ENCODE results near the gene EMP2. TPM values are rescaled to one million over a fixed set of nuclear protein-coding genes. Genes with fewer than 3 reads are reported as not detected.

Gene EMP2
- polyA plus RNA-seq, 2 of the 4 experiments (the other 2 are of a cell fraction), result 14.2 to 21.4 TPM

DNA sequence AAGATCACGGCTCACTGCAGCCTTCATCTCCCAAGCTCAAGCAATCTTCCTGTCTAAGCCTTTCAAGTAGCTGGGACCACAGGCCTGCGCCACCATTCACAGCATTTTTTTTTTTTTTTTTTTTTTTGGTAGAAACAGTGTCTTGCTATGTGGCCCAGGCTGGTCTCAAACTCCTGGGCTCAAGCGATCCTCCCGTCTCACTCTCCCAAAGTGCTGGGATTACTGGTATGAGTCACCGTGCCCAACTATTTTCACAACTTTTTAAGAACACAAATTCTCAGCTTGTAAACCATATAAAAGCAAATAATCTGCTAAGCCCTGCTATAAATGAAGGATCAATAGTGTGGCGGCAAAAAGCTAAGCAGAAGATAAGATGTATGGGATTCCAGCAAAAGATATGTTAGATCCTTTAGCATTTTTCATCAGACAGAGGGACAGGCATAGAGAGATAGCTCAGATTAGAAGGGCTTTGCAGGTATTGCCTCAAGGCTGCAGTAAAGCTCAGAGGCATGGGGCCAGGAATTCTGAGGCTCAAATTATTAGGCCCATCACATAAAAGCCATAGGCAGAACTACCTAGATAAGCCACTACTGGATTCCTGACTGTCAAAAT, 55.1 kb downstream of the EMP2 start:
- H3K4me3 ChIP-seq, result no peak overlapping the region
- TF ChIP-seq KDM1A (IDR thresholded peaks at IDR 0.05; ENCODE audit: low read depth), result no peak
- TF ChIP-seq, protein P1, sequence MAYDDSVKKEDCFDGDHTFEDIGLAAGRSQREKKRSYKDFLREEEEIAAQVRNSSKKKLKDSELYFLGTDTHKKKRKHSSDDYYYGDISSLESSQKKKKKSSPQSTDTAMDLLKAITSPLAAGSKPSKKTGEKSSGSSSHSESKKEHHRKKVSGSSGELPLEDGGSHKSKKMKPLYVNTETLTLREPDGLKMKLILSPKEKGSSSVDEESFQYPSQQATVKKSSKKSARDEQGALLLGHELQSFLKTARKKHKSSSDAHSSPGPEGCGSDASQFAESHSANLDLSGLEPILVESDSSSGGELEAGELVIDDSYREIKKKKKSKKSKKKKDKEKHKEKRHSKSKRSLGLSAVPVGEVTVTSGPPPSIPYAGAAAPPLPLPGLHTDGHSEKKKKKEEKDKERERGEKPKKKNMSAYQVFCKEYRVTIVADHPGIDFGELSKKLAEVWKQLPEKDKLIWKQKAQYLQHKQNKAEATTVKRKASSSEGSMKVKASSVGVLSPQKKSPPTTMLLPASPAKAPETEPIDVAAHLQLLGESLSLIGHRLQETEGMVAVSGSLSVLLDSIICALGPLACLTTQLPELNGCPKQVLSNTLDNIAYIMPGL (CRISPR knock-in tag; IDR thresholded peaks at IDR 0.05; ENCODE audit: borderline replicate concordance), result no peak
- no peak for TF ChIP-seq CEBPB (IDR thresholded peaks at IDR 0.05)
- TF ChIP-seq, protein P2, sequence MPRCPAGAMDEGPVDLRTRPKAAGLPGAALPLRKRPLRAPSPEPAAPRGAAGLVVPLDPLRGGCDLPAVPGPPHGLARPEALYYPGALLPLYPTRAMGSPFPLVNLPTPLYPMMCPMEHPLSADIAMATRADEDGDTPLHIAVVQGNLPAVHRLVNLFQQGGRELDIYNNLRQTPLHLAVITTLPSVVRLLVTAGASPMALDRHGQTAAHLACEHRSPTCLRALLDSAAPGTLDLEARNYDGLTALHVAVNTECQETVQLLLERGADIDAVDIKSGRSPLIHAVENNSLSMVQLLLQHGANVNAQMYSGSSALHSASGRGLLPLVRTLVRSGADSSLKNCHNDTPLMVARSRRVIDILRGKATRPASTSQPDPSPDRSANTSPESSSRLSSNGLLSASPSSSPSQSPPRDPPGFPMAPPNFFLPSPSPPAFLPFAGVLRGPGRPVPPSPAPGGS (IDR thresholded peaks at IDR 0.05), result no peak
- TF ChIP-seq, protein P3, sequence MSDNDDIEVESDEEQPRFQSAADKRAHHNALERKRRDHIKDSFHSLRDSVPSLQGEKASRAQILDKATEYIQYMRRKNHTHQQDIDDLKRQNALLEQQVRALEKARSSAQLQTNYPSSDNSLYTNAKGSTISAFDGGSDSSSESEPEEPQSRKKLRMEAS (IDR thresholded peaks at IDR 0.05), result no peak
- no peak for TF ChIP-seq ZNF302 (CRISPR knock-in tag; IDR thresholded peaks at IDR 0.05)
- TF ChIP-seq ZFP36 (IDR thresholded peaks at IDR 0.05; ENCODE audit: borderline replicate concordance, partially characterized antibody), result no peak
- no peak for TF ChIP-seq NR3C1 (IDR thresholded peaks at IDR 0.05)
- no peak for TF ChIP-seq RNF2 (IDR thresholded peaks at IDR 0.05; ENCODE audit: borderline replicate concordance, low read depth)
- TF ChIP-seq HOXB13 (CRISPR knock-in tag; IDR thresholded peaks at IDR 0.05; ENCODE audit: low read depth), result no peak
- TF ChIP-seq ESRRA (IDR thresholded peaks at IDR 0.05; ENCODE audit: borderline replicate concordance, low read length), result no peak
- TF ChIP-seq, protein P4, sequence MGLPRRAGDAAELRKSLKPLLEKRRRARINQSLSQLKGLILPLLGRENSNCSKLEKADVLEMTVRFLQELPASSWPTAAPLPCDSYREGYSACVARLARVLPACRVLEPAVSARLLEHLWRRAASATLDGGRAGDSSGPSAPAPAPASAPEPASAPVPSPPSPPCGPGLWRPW (IDR thresholded peaks at IDR 0.05), result no peak
- TF ChIP-seq RARB (CRISPR knock-in tag; IDR thresholded peaks at IDR 0.05), result no peak
- no peak for TF ChIP-seq TFCP2L1 (CRISPR knock-in tag; IDR thresholded peaks at IDR 0.05)
- no peak for TF ChIP-seq EP300 (IDR thresholded peaks at IDR 0.05)
- no peak for TF ChIP-seq NFE2L2 (conservative IDR thresholded peaks at IDR 0.05; ENCODE audit: low read length)
- no peak for TF ChIP-seq TP53 (CRISPR knock-in tag; IDR thresholded peaks at IDR 0.05)
- no peak for TF ChIP-seq FOSL2 (IDR thresholded peaks at IDR 0.05)
- no peak for TF ChIP-seq FOSL2 (CRISPR knock-in tag; IDR thresholded peaks at IDR 0.05)
- TF ChIP-seq JUN (IDR thresholded peaks at IDR 0.05), result no peak
- TF ChIP-seq, protein P5, sequence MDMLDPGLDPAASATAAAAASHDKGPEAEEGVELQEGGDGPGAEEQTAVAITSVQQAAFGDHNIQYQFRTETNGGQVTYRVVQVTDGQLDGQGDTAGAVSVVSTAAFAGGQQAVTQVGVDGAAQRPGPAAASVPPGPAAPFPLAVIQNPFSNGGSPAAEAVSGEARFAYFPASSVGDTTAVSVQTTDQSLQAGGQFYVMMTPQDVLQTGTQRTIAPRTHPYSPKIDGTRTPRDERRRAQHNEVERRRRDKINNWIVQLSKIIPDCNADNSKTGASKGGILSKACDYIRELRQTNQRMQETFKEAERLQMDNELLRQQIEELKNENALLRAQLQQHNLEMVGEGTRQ (IDR thresholded peaks at IDR 0.05), result no peak
- ChIA-PET POLR2A (no interaction called here), CTCF (interaction anchor here (1.6 to 8.7 kb wide), 2 partner anchors 11 to 212 kb away, joined by 8 to 57 read pairs; no protein-coding TSS in a partner anchor)
- WGBS (ENCODE audit: missing lambda C conversion rate), result 89% methylated on average over 6 of the region's 6 CpGs
- no peak for FAIRE-seq
- H3K4me1 ChIP-seq, result peaks cover 7% of the 10 kb centered on the region
- no peak overlapping the region for H3K4me2 ChIP-seq
- no peak overlapping the region for H3K27ac ChIP-seq
- DNase-seq (ENCODE audit: low read depth in 1 of 2, low spot score in 1 of 2), result no peak
- ATAC-seq, result no peak
- no peaks in the 10 kb centered on the region for H3K9me3 ChIP-seq

DNA sequence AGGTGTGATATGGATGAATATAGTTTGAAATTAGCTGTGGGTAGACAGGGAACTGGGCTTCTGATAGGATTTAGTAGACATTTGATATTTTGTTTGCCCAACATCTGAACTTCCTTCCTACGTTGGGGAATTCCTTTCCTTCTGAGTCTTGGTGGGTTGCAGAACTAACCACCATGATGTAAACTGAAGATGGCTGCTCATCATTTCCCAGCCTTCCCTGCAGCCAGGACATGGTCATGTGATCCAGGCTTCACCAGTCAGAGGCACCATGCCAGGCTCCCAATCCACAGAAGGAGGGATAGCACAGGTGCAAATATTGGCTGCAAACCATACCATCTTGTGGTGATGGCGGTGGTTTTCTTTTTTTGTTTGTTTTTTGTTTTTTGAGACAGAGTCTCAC, 57.4 kb downstream of the EMP2 start:
- ATAC-seq, result no peak
- Histone ChIP-seq H3K4me3 (no peak overlapping the region), H3K4me2 (no peak overlapping the region), H3K27ac (no peak overlapping the region; a peak in 1 of 6 replicates), H3K9me3 (no peaks in the 10 kb centered on the region), H3K4me1 (peaks cover 14% of the 10 kb centered on the region)
- WGBS (ENCODE audit: missing lambda C conversion rate), result 77% methylated on average over 2 of the region's 2 CpGs
- no peak for FAIRE-seq
- POLR2A ChIA-PET, result no interaction called here
- TF ChIP-seq FOSB (CRISPR knock-in tag; IDR thresholded peaks at IDR 0.05) (no peak), EHMT2 (IDR thresholded peaks at IDR 0.05; ENCODE audit: low read depth) (no peak), JUN (IDR thresholded peaks at IDR 0.05) (no peak), HOXB5 (CRISPR knock-in tag; IDR thresholded peaks at IDR 0.05) (no peak), CBX2 (IDR thresholded peaks at IDR 0.05; ENCODE audit: borderline replicate concordance, low read depth) (no peak), POLR2AphosphoS2 (conservative IDR thresholded peaks at IDR 0.05; ENCODE audit: low read length) (no peak), NFE2L2 (conservative IDR thresholded peaks at IDR 0.05; ENCODE audit: low read length) (no peak), SMC3 (IDR thresholded peaks at IDR 0.05) (no peak), TFCP2L1 (CRISPR knock-in tag; IDR thresholded peaks at IDR 0.05) (no peak), HOXB13 (CRISPR knock-in tag; IDR thresholded peaks at IDR 0.05; ENCODE audit: low read depth) (no peak), FOSL2 (IDR thresholded peaks at IDR 0.05) (no peak), FOSL2 (CRISPR knock-in tag; IDR thresholded peaks at IDR 0.05) (no peak), ZNF302 (CRISPR knock-in tag; IDR thresholded peaks at IDR 0.05) (no peak), CHD4 (IDR thresholded peaks at IDR 0.05; ENCODE audit: borderline replicate concordance) (no peak), RCOR1 (IDR thresholded peaks at IDR 0.05; ENCODE audit: low read depth, low read length) (no peak)
- TF ChIP-seq, protein P6, sequence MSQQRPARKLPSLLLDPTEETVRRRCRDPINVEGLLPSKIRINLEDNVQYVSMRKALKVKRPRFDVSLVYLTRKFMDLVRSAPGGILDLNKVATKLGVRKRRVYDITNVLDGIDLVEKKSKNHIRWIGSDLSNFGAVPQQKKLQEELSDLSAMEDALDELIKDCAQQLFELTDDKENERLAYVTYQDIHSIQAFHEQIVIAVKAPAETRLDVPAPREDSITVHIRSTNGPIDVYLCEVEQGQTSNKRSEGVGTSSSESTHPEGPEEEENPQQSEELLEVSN (IDR thresholded peaks at IDR 0.05; ENCODE audit: borderline replicate concordance, low read depth), result no peak
- TF ChIP-seq, protein P2 (IDR thresholded peaks at IDR 0.05), result no peak
- CTCF ChIA-PET, result interaction anchor here (0.5 to 8.7 kb wide), 8 partner anchors 8 to 214 kb away, joined by 3 to 57 read pairs (median 6); no protein-coding TSS in a partner anchor
- no peak for DNase-seq (ENCODE audit: low read depth in 1 of 2, low spot score in 1 of 2)

All from A549 (cell line).